H9 (cell line): Measurements from ENCODE around the gene CEP112. TPM values are rescaled to one million over a fixed set of nuclear protein-coding genes. Genes with fewer than 3 reads are reported as not detected.

Experiments
- DNase-seq: peaks from one replicate; pipeline ENCODE4 v3.0.0-alpha.2; 2017
- H2AFZ ChIP-seq: one replicate; pipeline ENCODE4 v1.6.1; 2013; ENCODE audit warnings: mild to moderate bottlenecking, low read length, control low read depth, moderate library complexity
- H2AK5ac ChIP-seq: 2 replicates; pipeline ENCODE4 v1.6.1; 2013; ENCODE audit warnings: low read length, control low read depth, mixed read lengths; ENCODE audit not compliant: insufficient read length
- H2BK120ac ChIP-seq: one replicate; pipeline ENCODE4 v1.6.1; 2013; ENCODE audit warnings: low read depth, mild to moderate bottlenecking, low read length, control low read depth, inconsistent platforms; ENCODE audit not compliant: poor library complexity, severe bottlenecking
- H2BK12ac ChIP-seq: 2 replicates; pipeline ENCODE4 v1.6.1; 2013; ENCODE audit warnings: low read length, control low read depth, mixed read lengths, low read depth; ENCODE audit not compliant: insufficient read length
- H2BK15ac ChIP-seq: 2 replicates; pipeline ENCODE4 v1.6.1; 2013; ENCODE audit warnings: low read depth, low read length, control low read depth
- H2BK20ac ChIP-seq: one replicate; pipeline ENCODE4 v1.6.1; 2013; ENCODE audit warnings: low read depth, mild to moderate bottlenecking, low read length, control low read depth, inconsistent platforms; ENCODE audit not compliant: poor library complexity, severe bottlenecking
- H2BK5ac ChIP-seq: 2 replicates; pipeline ENCODE4 v1.6.1; 2013; ENCODE audit warnings: low read length, control low read depth, mixed read lengths; ENCODE audit not compliant: insufficient read length
- H3K14ac ChIP-seq: 2 replicates; pipeline ENCODE4 v1.6.1; 2013; ENCODE audit warnings: low read length, control low read depth; ENCODE audit not compliant: insufficient read depth
- H3K18ac ChIP-seq: 2 replicates; pipeline ENCODE4 v1.6.1; 2013; ENCODE audit warnings: low read depth, mild to moderate bottlenecking, mixed read lengths, low read length, control low read depth; ENCODE audit not compliant: insufficient read length
- H3K23ac ChIP-seq: 2 replicates; pipeline ENCODE4 v1.6.1; 2013; ENCODE audit warnings: low read length, control low read depth, mixed read lengths, low read depth; ENCODE audit not compliant: insufficient read length
- H3K23me2 ChIP-seq: 2 replicates; pipeline ENCODE4 v1.6.1; 2013; ENCODE audit warnings: low read depth, mild to moderate bottlenecking, mixed read lengths, low read length, control low read depth; ENCODE audit not compliant: insufficient read length, poor library complexity, severe bottlenecking
- H3K27ac ChIP-seq: 2 replicates; pipeline ENCODE4 v1.5.1; 2013; ENCODE audit warnings: low read length, control low read depth, mixed read lengths, low read depth; ENCODE audit not compliant: insufficient read length
- H3K27me3 ChIP-seq: 2 replicates; pipeline ENCODE4 v1.6.1; 2013; ENCODE audit warnings: low read length, control low read depth, inconsistent platforms; ENCODE audit not compliant: insufficient read depth
- H3K4ac ChIP-seq: 2 replicates; pipeline ENCODE4 v1.6.1; 2013; ENCODE audit warnings: low read depth, mild to moderate bottlenecking, control low read depth, inconsistent platforms, low read length, moderate library complexity
- H3K4me1 ChIP-seq: 2 replicates; pipeline ENCODE4 v1.6.1; 2013; ENCODE audit warnings: low read length, control low read depth, inconsistent platforms; ENCODE audit not compliant: insufficient read depth
- H3K4me2 ChIP-seq: 2 replicates; pipeline ENCODE4 v1.6.1; 2013; ENCODE audit warnings: low read length, control low read depth, mixed read lengths; ENCODE audit not compliant: insufficient read length, insufficient read depth
- H3K56ac ChIP-seq: 2 replicates; pipeline ENCODE4 v1.6.1; 2013; ENCODE audit warnings: low read depth, mild to moderate bottlenecking, mixed read lengths, low read length, control low read depth; ENCODE audit not compliant: insufficient read length
- H3K79me1 ChIP-seq: 2 replicates; pipeline ENCODE4 v1.6.1; 2013; ENCODE audit warnings: low read depth, mild to moderate bottlenecking, moderate library complexity, low read length, control low read depth, inconsistent platforms; ENCODE audit not compliant: insufficient read depth, poor library complexity, severe bottlenecking
- H3K79me2 ChIP-seq: 2 replicates; pipeline ENCODE4 v1.6.1; 2013; ENCODE audit warnings: low read length, control low read depth, inconsistent platforms; ENCODE audit not compliant: insufficient read depth
- H3K9ac ChIP-seq: 2 replicates; pipeline ENCODE4 v1.6.1; 2013; ENCODE audit warnings: low read length, control low read depth, mixed read lengths; ENCODE audit not compliant: insufficient read length; ENCODE audit errors: extremely low read depth
- H3K9me3 ChIP-seq: one replicate; pipeline ENCODE4 v1.6.1; 2013; ENCODE audit warnings: low read depth, low read length, inconsistent platforms; ENCODE audit not compliant: control insufficient read depth
- H3T11ph ChIP-seq: one replicate; pipeline ENCODE4 v1.6.1; 2013; ENCODE audit warnings: mild to moderate bottlenecking, low read length, control low read depth, inconsistent platforms
- H4K20me1 ChIP-seq: one replicate; pipeline ENCODE4 v1.6.1; 2013; ENCODE audit not compliant: control insufficient read depth, insufficient read length, insufficient read depth
- H4K5ac ChIP-seq: 2 replicates; pipeline ENCODE4 v1.6.1; 2013; ENCODE audit warnings: low read depth, mild to moderate bottlenecking, mixed read lengths, low read length, control low read depth; ENCODE audit not compliant: insufficient read length
- H4K8ac ChIP-seq: replicated peaks from 2 replicates; pipeline ENCODE4 v1.6.1; 2013; ENCODE audit warnings: low read length, control low read depth, mixed read lengths, low read depth; ENCODE audit not compliant: insufficient read length
- H4K91ac ChIP-seq: 2 replicates; pipeline ENCODE4 v1.6.1; 2013; ENCODE audit warnings: low read depth, mild to moderate bottlenecking, moderate library complexity, mixed read lengths, low read length, control low read depth; ENCODE audit not compliant: insufficient read length
- H3K27ac Mint-ChIP-seq, 3 experiments: 2 replicates in 2 of 3; 3 replicates in 1 of 3; pipeline ENCODE4 v1.8.0; 2020 to 2021; ENCODE audit warnings: mixed read lengths in 3 of 3, mild to moderate bottlenecking in 1 of 3, moderate library complexity in 1 of 3
- H3K27me3 Mint-ChIP-seq: 2 replicates; pipeline ENCODE4 v1.8.0; 2021; ENCODE audit warnings: low read depth, mild to moderate bottlenecking, moderate library complexity, mixed read lengths
- H3K36me3 Mint-ChIP-seq, 3 experiments: 2 replicates in 2 of 3; 3 replicates in 1 of 3; pipeline ENCODE4 v1.8.0; 2020 to 2021; ENCODE audit warnings: low read depth in 3 of 3, mixed read lengths in 3 of 3; ENCODE audit not compliant: insufficient read depth in 1 of 3
- H3K4me1 Mint-ChIP-seq, 2 experiments: 2 replicates each; pipeline ENCODE4 v1.8.0; 2020; ENCODE audit warnings: mixed read lengths in 2 of 2
- H3K4me3 Mint-ChIP-seq, 2 experiments: 2 replicates in 1 of 2; 3 replicates in 1 of 2; pipeline ENCODE4 v1.8.0; 2020 to 2021; ENCODE audit warnings: mild to moderate bottlenecking in 2 of 2, mixed read lengths in 2 of 2, moderate library complexity in 1 of 2
- H3K9me3 Mint-ChIP-seq, 2 experiments: 2 replicates in 1 of 2; 3 replicates in 1 of 2; pipeline ENCODE4 v1.8.0; 2020; ENCODE audit warnings: mild to moderate bottlenecking in 2 of 2, mixed read lengths in 2 of 2, moderate library complexity in 1 of 2
- CTCF ChIP-seq: fragments of 200-600 bp; sonication (generic); conservative IDR thresholded peaks from 3 replicates; pipeline ENCODE4 v1.8.0; 2021; ENCODE audit warnings: antibody characterized with exemption, mild to moderate bottlenecking
- WGBS: extraction: QIAGEN DNeasy Blood & Tissue Kit; methylation state at CpG from one replicate; pipeline ENCODE4 v1.1.7; 2013; ENCODE audit warnings: missing lambda C conversion rate, low lambda C conversion rate, mixed read lengths; ENCODE audit not compliant: insufficient read length; ENCODE audit errors: extremely low coverage; 5-methylcytosine and 5-hydroxymethylcytosine counted together
- total RNA-seq: library from RNA; stranded (reverse); gene quantifications from 2 replicates; pipeline ENCODE4 v1.2.1, GENCODE V29; 2021

The CEP112 gene
- total RNA-seq, 1 experiment from 2014 or later = 5.4 TPM

GRCh38 chr17:65933290-65933689, 258.6 kb downstream of the CEP112 start:
- Histone ChIP-seq H3K79me2 (no peaks in the 10 kb centered on the region), H3K27me3 (no peaks in the 10 kb centered on the region), H2BK5ac (no peak overlapping the region), H3K79me1 (no peaks in the 10 kb centered on the region), H3K27ac (no peak overlapping the region), H3K4me1 (no peaks in the 10 kb centered on the region), H3K4me2 (no peak overlapping the region), H3K18ac (no peak overlapping the region), H4K91ac (no peak overlapping the region), H2BK20ac (no peak overlapping the region), H2AFZ (no peak overlapping the region), H2BK15ac (no peak overlapping the region), H4K20me1 (no peaks in the 10 kb centered on the region), H4K8ac (no peak overlapping the region), H2AK5ac (no peak overlapping the region), H4K5ac (no peak overlapping the region), H3K23ac (no peak overlapping the region), H2BK12ac (no peak overlapping the region), H2BK120ac (no peak overlapping the region), H3K9ac (no peak overlapping the region), H3K4ac (no peak overlapping the region), H3K9me3 (no peaks in the 10 kb centered on the region), H3K23me2 (no peaks in the 10 kb centered on the region), H3K56ac (no peak overlapping the region), H3K14ac (no peak overlapping the region), H3T11ph (no peak overlapping the region)
- no peaks in the 10 kb centered on the region for H3K4me1 Mint-ChIP-seq
- H3K27ac Mint-ChIP-seq = no peak overlapping the region
- H3K4me3 Mint-ChIP-seq = no peak overlapping the region
- no peak for TF ChIP-seq CTCF
- no CpG with 5 or more reads among the region's 4 CpGs for WGBS
- no peaks in the 10 kb centered on the region for H3K27me3 Mint-ChIP-seq
- H3K9me3 Mint-ChIP-seq = peaks cover 24 to 25% of the 10 kb centered on the region in 2 experiments
- no peak for DNase-seq
- H3K36me3 Mint-ChIP-seq = peaks cover 8 to 20% (median 10%) of the 10 kb centered on the region in 3 experiments; a peak in 5 of 7 replicates
